ENCODE results near the gene MRPL50.

The MRPL50 gene

GRCh38 chr9:101372327-101373118 is 25.9 kb downstream of the MRPL50 start:
- DNase-seq = no peak

GRCh38 chr9:101371813-101372212 is 26.6 kb downstream of the MRPL50 start:
- DNase-seq = no peak

GRCh38 chr9:101369884-101370531 is 28.4 kb downstream of the MRPL50 start:
- DNase-seq = no peak

GRCh38 chr9:101369286-101369685 is 29.1 kb downstream of the MRPL50 start:
- DNase-seq = no peak

- no peak for DNase-seq
Observed at GRCh38 chr9:101367323-101367722, 31.1 kb downstream of the MRPL50 start.

GRCh38 chr9:101366038-101366756 is 32.2 kb downstream of the MRPL50 start:
- DNase-seq = no peak

GRCh38 chr9:101365181-101365580 is 33.2 kb downstream of the MRPL50 start:
- DNase-seq = no peak

- no peak for DNase-seq
Observed at GRCh38 chr9:101362450-101362849, 36.0 kb downstream of the MRPL50 start.

- no peak for DNase-seq
Observed at GRCh38 chr9:101360647-101361046, 37.8 kb downstream of the MRPL50 start.

- DNase-seq = no peak
Observed at GRCh38 chr9:101359679-101360078, 38.7 kb downstream of the MRPL50 start.

GRCh38 chr9:101356619-101357018 is 41.8 kb downstream of the MRPL50 start:
- DNase-seq = no peak

GRCh38 chr9:101354765-101355708 is 43.4 kb downstream of the MRPL50 start:
- no peak for DNase-seq

GRCh38 chr9:101354143-101354764 is 44.2 kb downstream of the MRPL50 start:
- DNase-seq = no peak

GRCh38 chr9:101353683-101354082 is 44.7 kb downstream of the MRPL50 start:
- DNase-seq = no peak

- DNase-seq = no peak
Observed at GRCh38 chr9:101352892-101353463, 45.4 kb downstream of the MRPL50 start.

GRCh38 chr9:101350285-101350684 is 48.1 kb downstream of the MRPL50 start:
- no peak for DNase-seq

GRCh38 chr9:101342595-101342994 is 55.8 kb downstream of the MRPL50 start:
- no peak for DNase-seq

- DNase-seq = no peak
Observed at GRCh38 chr9:101341958-101342357, 56.5 kb downstream of the MRPL50 start.

Data from MV-4-11 (cell line).